ENCODE data around the gene RABGAP1. TPM values are rescaled to one million over a fixed set of nuclear protein-coding genes. Genes with fewer than 3 reads are reported as not detected.

Gene RABGAP1
- polyA plus RNA-seq, 1 donor from 2014 or later, result 67.8 TPM

GRCh38 chr9:122949696-122950095 is 8.9 kb downstream of the RABGAP1 start:
- H3K4me2 ChIP-seq (ENCODE audit: low read length), result no peak overlapping the region
- H3K79me2 ChIP-seq (replicated peaks; ENCODE audit: insufficient read depth, low read length), result peaks cover 90% of the 10 kb centered on the region
- H3K9me3 ChIP-seq (ENCODE audit: low read length), result no peaks in the 10 kb centered on the region
- H4K20me1 ChIP-seq (ENCODE audit: insufficient read depth), result no peaks in the 10 kb centered on the region
- no peak overlapping the region for H3K27ac ChIP-seq (ENCODE audit: low read length)
- no peak overlapping the region for H3K9ac ChIP-seq (ENCODE audit: low read length)
- H3K9me2 ChIP-seq (ENCODE audit: insufficient read depth, low read length), result no peaks in the 10 kb centered on the region
- H3F3A ChIP-seq (ENCODE audit: insufficient read depth, low read length, poor library complexity, severe bottlenecking), result no peaks in the 10 kb centered on the region
- TF ChIP-seq MXI1 (conservative IDR thresholded peaks at IDR 0.05; ENCODE audit: poor library complexity, severe bottlenecking) (no peak), TAF1 (IDR thresholded peaks at IDR 0.05; ENCODE audit: low read depth) (no peak), POLR2AphosphoS5 (IDR thresholded peaks at IDR 0.05) (no peak), RAD21 (conservative IDR thresholded peaks at IDR 0.05) (no peak), SMC3 (conservative IDR thresholded peaks at IDR 0.05; ENCODE audit: poor library complexity) (no peak), EP300 (conservative IDR thresholded peaks at IDR 0.05; ENCODE audit: poor library complexity, severe bottlenecking) (no peak), EZH2 (IDR thresholded peaks at IDR 0.05; ENCODE audit: borderline replicate concordance, insufficient read depth, low read length, poor library complexity, severe bottlenecking) (no peak), REST (IDR thresholded peaks at IDR 0.05; ENCODE audit: borderline replicate concordance) (no peak)
- no peaks in the 10 kb centered on the region for H3K27me3 ChIP-seq (ENCODE audit: insufficient read depth, low read depth, low read length)
- H2AFZ ChIP-seq (ENCODE audit: low read depth, low read length), result no peak overlapping the region
- H3K4me3 ChIP-seq (ENCODE audit: low read length), result no peak overlapping the region
- no peaks in the 10 kb centered on the region for H3K36me3 ChIP-seq (ENCODE audit: insufficient read depth, low read length)

DNA sequence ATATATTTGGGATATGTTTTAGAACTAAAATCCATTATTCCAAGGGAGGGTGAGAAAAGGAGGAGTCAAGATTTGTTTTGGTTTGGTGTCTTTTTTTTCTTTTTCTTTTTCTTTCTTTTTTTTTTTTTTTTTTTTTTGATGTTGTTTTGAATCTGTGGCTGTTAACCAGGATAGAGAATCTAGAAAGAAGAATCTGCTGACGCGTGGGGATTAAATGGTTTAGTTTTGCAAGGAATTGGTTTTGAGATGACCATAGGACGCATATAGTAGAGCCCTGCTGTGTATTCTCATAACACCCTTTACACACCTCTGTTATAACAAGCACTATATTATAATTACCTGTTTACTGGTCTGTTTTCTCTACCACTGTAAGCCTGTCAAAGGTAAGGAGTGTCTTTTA is 9.4 kb downstream of the RABGAP1 start:
- no peaks in the 10 kb centered on the region for H4K20me1 ChIP-seq (ENCODE audit: insufficient read depth)
- no peak overlapping the region for H2AFZ ChIP-seq (ENCODE audit: low read depth, low read length)
- peaks cover 88% of the 10 kb centered on the region for H3K79me2 ChIP-seq (replicated peaks; ENCODE audit: insufficient read depth, low read length)
- H3K27me3 ChIP-seq (ENCODE audit: insufficient read depth, low read depth, low read length), result no peaks in the 10 kb centered on the region
- H3K36me3 ChIP-seq (ENCODE audit: insufficient read depth, low read length), result no peaks in the 10 kb centered on the region
- H3K9me2 ChIP-seq (ENCODE audit: insufficient read depth, low read length), result no peaks in the 10 kb centered on the region
- H3K27ac ChIP-seq (ENCODE audit: low read length), result no peak overlapping the region
- no peaks in the 10 kb centered on the region for H3K9me3 ChIP-seq (ENCODE audit: low read length)
- no peak for TF ChIP-seq RAD21 (conservative IDR thresholded peaks at IDR 0.05)
- no peak for TF ChIP-seq REST (IDR thresholded peaks at IDR 0.05; ENCODE audit: borderline replicate concordance)
- TF ChIP-seq POLR2AphosphoS5 (IDR thresholded peaks at IDR 0.05), result no peak
- TF ChIP-seq EP300 (conservative IDR thresholded peaks at IDR 0.05; ENCODE audit: poor library complexity, severe bottlenecking), result no peak
- no peak for TF ChIP-seq MXI1 (conservative IDR thresholded peaks at IDR 0.05; ENCODE audit: poor library complexity, severe bottlenecking)
- no peak for TF ChIP-seq EZH2 (IDR thresholded peaks at IDR 0.05; ENCODE audit: borderline replicate concordance, insufficient read depth, low read length, poor library complexity, severe bottlenecking)
- no peak for TF ChIP-seq SMC3 (conservative IDR thresholded peaks at IDR 0.05; ENCODE audit: poor library complexity)
- no peak for TF ChIP-seq CTCF (IDR thresholded peaks at IDR 0.05; ENCODE audit: poor library complexity, severe bottlenecking)
- TF ChIP-seq TAF1 (IDR thresholded peaks at IDR 0.05; ENCODE audit: low read depth), result no peak
- no peak overlapping the region for H3K4me3 ChIP-seq (ENCODE audit: low read length)
- H3K9ac ChIP-seq (ENCODE audit: low read length), result no peak overlapping the region
- H3K4me2 ChIP-seq (ENCODE audit: low read length), result no peak overlapping the region
- no peaks in the 10 kb centered on the region for H3F3A ChIP-seq (ENCODE audit: insufficient read depth, low read length, poor library complexity, severe bottlenecking)

Data from neural cell (in vitro differentiated cells).